ENCODE measurements around the gene RIPPLY2.

Gene RIPPLY2

GRCh38 chr6:83852528-83853177 lies 507 bp upstream of the RIPPLY2 start:
- TF ChIP-seq FOXP2 (optimal IDR thresholded peaks at IDR 0.05; ENCODE audit: borderline replicate concordance, extremely low read depth, extremely low read length, insufficient read depth), result no peak
- no peak for TF ChIP-seq REST (IDR thresholded peaks at IDR 0.05; ENCODE audit: insufficient read depth in 1 of 2, low read depth in 2 of 2, low read length in 2 of 2)
- TF ChIP-seq TAF1 (IDR thresholded peaks at IDR 0.05; ENCODE audit: borderline replicate concordance, insufficient read depth, low read length), result no peak

DNA sequence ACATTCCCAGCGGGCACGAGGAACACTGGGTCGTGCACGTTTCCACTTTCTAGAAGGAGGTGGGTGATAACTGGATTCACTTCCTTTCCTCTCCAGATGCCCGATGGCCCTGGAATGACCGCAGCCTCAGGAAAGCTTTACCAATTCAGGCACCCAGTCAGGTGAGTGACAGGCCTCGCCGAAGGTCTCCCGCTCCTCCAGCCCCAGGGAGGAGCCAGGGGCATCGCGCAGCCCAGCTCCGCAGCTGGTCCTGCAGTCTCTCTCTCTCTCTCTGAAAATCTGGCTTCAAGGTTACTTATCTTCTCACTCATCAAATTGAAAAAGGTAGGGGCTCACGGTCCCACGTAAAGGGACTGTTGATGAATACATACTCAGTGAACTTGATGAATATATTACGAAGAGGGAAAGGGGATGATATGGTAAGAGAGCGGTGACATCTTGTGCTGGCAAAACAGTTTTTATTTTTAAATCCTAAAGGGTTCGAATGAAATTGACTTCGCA lies 891 bp downstream of the RIPPLY2 start:
- TF ChIP-seq POLR2AphosphoS5 (IDR thresholded peaks at IDR 0.05; ENCODE audit: low read depth, low read length) (no peak), REST (IDR thresholded peaks at IDR 0.05; ENCODE audit: insufficient read depth in 1 of 2, low read depth in 2 of 2, low read length in 2 of 2) (no peak), TAF1 (IDR thresholded peaks at IDR 0.05; ENCODE audit: borderline replicate concordance, insufficient read depth, low read length) (no peak), FOXP2 (optimal IDR thresholded peaks at IDR 0.05; ENCODE audit: borderline replicate concordance, extremely low read depth, extremely low read length, insufficient read depth) (no peak), SIN3A (IDR thresholded peaks at IDR 0.05; ENCODE audit: borderline replicate concordance, insufficient read depth, low read length) (no peak)

DNA sequence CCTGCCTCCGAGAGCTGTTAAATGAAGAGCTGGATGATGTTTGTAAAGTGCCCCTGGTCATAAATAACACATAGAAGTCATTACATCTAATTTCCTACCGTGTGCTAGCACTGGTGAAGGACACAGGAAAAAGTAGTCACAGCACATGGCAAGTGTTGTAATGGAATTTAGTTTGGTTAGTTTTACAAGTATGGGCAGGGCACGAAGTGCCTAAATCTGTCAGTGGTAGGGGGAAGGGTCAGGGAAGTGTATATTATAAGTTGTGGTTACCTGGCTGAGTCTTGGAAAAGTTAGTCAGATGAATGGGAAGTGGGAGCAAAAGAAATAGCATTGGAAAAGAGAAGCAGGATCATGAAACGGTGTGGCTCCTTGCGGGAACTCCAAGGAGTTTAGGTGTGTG lies 1.6 kb downstream of the RIPPLY2 start:
- TF ChIP-seq SIN3A (IDR thresholded peaks at IDR 0.05; ENCODE audit: borderline replicate concordance, insufficient read depth, low read length) (no peak), TAF1 (IDR thresholded peaks at IDR 0.05; ENCODE audit: borderline replicate concordance, insufficient read depth, low read length) (no peak), REST (IDR thresholded peaks at IDR 0.05; ENCODE audit: insufficient read depth in 1 of 2, low read depth in 2 of 2, low read length in 2 of 2) (no peak), POLR2AphosphoS5 (IDR thresholded peaks at IDR 0.05; ENCODE audit: low read depth, low read length) (no peak), FOXP2 (optimal IDR thresholded peaks at IDR 0.05; ENCODE audit: borderline replicate concordance, extremely low read depth, extremely low read length, insufficient read depth) (no peak)

DNA sequence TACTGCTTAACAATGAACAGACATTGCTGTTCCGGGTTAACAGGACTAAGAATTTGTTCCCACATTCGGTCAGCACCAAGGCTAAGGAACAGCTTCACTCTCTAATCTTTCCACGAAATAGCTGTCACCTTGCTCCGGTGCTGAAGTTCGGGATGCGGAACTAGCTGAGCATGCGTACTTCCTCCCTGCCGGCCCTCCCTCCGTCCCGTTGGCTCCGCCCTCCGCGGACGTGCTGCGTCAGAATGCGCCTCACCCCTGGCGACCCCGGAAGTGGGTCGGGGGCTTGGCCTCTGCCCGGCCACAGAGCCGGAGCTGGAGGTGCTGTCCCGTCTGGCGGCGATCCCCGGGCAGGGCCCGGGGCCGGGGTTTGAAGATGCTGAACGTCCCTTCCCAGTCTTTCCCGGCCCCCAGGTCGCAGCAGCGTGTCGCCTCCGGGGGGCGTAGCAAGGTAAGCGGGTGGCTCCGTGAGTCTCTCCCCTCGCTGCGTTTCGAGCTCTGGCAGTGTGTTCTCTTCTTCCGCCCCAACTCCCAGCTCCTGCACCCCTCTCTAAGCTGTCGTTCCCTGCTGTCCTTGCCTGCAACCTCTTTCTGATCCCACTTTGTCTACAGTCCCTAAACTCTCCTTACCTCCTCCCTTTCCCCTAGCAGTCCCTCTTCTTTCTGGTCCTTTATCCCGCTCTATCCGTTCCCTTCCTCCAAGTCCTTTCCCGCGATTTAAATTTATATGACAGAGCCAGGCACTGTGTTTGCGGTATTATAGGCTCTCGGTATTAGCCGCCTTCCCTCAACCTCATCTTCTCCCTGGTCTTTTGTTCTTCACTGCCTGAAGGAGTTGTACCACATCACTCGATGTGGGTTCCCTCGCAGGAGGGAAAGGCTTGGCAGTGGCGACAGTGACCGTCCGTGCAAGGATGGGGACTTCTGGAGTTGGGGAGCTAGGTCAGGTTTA lies 6.5 kb downstream of the RIPPLY2 start, which contains the start of gene CYB5R4:
Gene CYB5R4, plus strand, starts transcription at position 280 of the 949 bp plus-strand sequence. Its CDS starts 94 bp downstream, at position 374.
- TF ChIP-seq SIN3A (IDR thresholded peaks at IDR 0.05; ENCODE audit: borderline replicate concordance, insufficient read depth, low read length) (peak; percentile 100), REST (IDR thresholded peaks at IDR 0.05; ENCODE audit: insufficient read depth in 1 of 2, low read depth in 2 of 2, low read length in 2 of 2) (peak; percentile 99 to 100), FOXP2 (optimal IDR thresholded peaks at IDR 0.05; ENCODE audit: borderline replicate concordance, extremely low read depth, extremely low read length, insufficient read depth) (peak; percentile 62), POLR2AphosphoS5 (IDR thresholded peaks at IDR 0.05; ENCODE audit: low read depth, low read length) (peak; percentile 86), TAF1 (IDR thresholded peaks at IDR 0.05; ENCODE audit: borderline replicate concordance, insufficient read depth, low read length) (peak; percentile 63; the same call in 1 of the 2 replicates)
